H1 (cell line): ENCODE data around the gene HERC5. TPM values are rescaled to one million over a fixed set of nuclear protein-coding genes. Genes with fewer than 3 reads are reported as not detected.

Experiments used
- CTCF ChIA-PET: fragments of 300-600 bp; sonication (Branson Sonifier 250); formaldehyde crosslinking; loops from one replicate; lab custom pipeline; 2021; ENCODE audit not compliant: partially characterized antibody; lab: Charles Lee
- POLR2A ChIA-PET: fragments of 300-600 bp; sonication (Branson Sonifier 250); formaldehyde crosslinking; loops from one replicate; lab custom pipeline; 2021; ENCODE audit warnings: inconsistent platforms; ENCODE audit not compliant: partially characterized antibody; lab: Charles Lee
- DNase-seq, 2 experiments: peaks; one replicate each; pipeline versions ENCODE4 v3.0.0 to v3.0.0-alpha.2; 2010 to 2022; ENCODE audit warnings: low spot score in 2 of 2, low read depth in 1 of 2, mixed read lengths in 1 of 2
- FAIRE-seq: peaks from 2 replicates; lab custom pipeline; 2011; peaks lifted over from hg19 to GRCh38; lab: Jason Lieb, UNC
- H2AFZ ChIP-seq: 2 replicates; pipeline ENCODE4 v1.8.1; 2012; ENCODE audit warnings: low read length, inconsistent platforms
- H2AK5ac ChIP-seq: 2 replicates; pipeline ENCODE4 v1.6.1; 2013; ENCODE audit warnings: low read depth, low read length
- H2BK120ac ChIP-seq: replicated peaks from 2 replicates; pipeline ENCODE3; 2013; ENCODE audit warnings: low read depth, low read length, inconsistent platforms
- H2BK12ac ChIP-seq: 2 replicates; pipeline ENCODE4 v1.6.1; 2013; ENCODE audit warnings: low read depth, low read length
- H2BK15ac ChIP-seq: 2 replicates; pipeline ENCODE4 v1.6.1; 2013; ENCODE audit warnings: low read length
- H2BK20ac ChIP-seq: 2 replicates; pipeline ENCODE4 v1.6.1; 2013; ENCODE audit warnings: low read length
- H2BK5ac ChIP-seq: 2 replicates; pipeline ENCODE4 v1.6.1; 2013; ENCODE audit warnings: low read depth, low read length
- H3K14ac ChIP-seq: 2 replicates; pipeline ENCODE4 v1.6.1; 2013; ENCODE audit warnings: inconsistent platforms; ENCODE audit not compliant: insufficient read length
- H3K18ac ChIP-seq: 2 replicates; pipeline ENCODE4 v1.6.1; 2013; ENCODE audit warnings: low read length; ENCODE audit errors: extremely low read depth
- H3K23ac ChIP-seq: 2 replicates; pipeline ENCODE4 v1.6.1; 2013; ENCODE audit warnings: inconsistent platforms; ENCODE audit not compliant: insufficient read length
- H3K23me2 ChIP-seq: 2 replicates; pipeline ENCODE4 v1.6.1; 2013; ENCODE audit warnings: low read depth, low read length
- H3K27ac ChIP-seq: 2 replicates; pipeline ENCODE4 v1.6.1; 2011; ENCODE audit warnings: low read depth, low read length, inconsistent platforms
- H3K27me3 ChIP-seq, 4 experiments: replicated peaks in 1 of 4; 1 replicate in 1 of 4; 2 replicates in 3 of 4; pipeline versions ENCODE4 v1.6.1 to v1.8.1; 2011 to 2013; ENCODE audit warnings: low read length in 3 of 4, mild to moderate bottlenecking in 3 of 4, inconsistent platforms in 2 of 4, mixed read lengths in 2 of 4, moderate library complexity in 1 of 4; ENCODE audit not compliant: control insufficient read depth in 3 of 4, insufficient read depth in 3 of 4; ENCODE audit errors: extremely low read depth in 1 of 4
- H3K36me3 ChIP-seq, 4 experiments: 2 replicates each; pipeline versions ENCODE4 v1.6.1 to v1.8.1; 2011 to 2013; ENCODE audit warnings: mild to moderate bottlenecking in 4 of 4, low read length in 3 of 4, moderate library complexity in 2 of 4, control low read depth in 1 of 4, inconsistent platforms in 1 of 4; ENCODE audit not compliant: insufficient read depth in 4 of 4, control insufficient read depth in 2 of 4
- H3K4ac ChIP-seq: replicated peaks from 2 replicates; pipeline ENCODE3; 2013; ENCODE audit warnings: low read length, low read depth, mixed read lengths, inconsistent platforms; ENCODE audit not compliant: insufficient read length
- H3K4me1 ChIP-seq, 4 experiments: replicated peaks in 1 of 4; 1 replicate in 1 of 4; 2 replicates in 3 of 4; pipeline versions ENCODE4 v1.6.1 to v1.8.1; 2011 to 2013; ENCODE audit warnings: low read length in 3 of 4, inconsistent platforms in 2 of 4, mixed read lengths in 1 of 4; ENCODE audit not compliant: insufficient read depth in 4 of 4, control insufficient read depth in 3 of 4
- H3K4me2 ChIP-seq, 2 experiments: 2 replicates each; pipeline versions ENCODE4 v1.6.1 to v1.8.1; 2011 to 2013; ENCODE audit warnings: low read depth in 2 of 2, low read length in 2 of 2, control low read depth in 1 of 2, inconsistent platforms in 1 of 2, mild to moderate bottlenecking in 1 of 2; ENCODE audit not compliant: insufficient read depth in 1 of 2
- H3K4me3 ChIP-seq, 4 experiments: fragments of 200-600, 300-600 bp in 1 of 4; sonication (generic), shearing (Covaris generic), sonication (Bioruptor Twin) in 1 of 4; 2 replicates each; pipeline versions ENCODE4 v1.5.1 to v1.8.1; 2011 to 2016; ENCODE audit warnings: low read length in 4 of 4, low read depth in 3 of 4, control low read depth in 2 of 4, inconsistent platforms in 2 of 4, mild to moderate bottlenecking in 2 of 4, mixed read lengths in 1 of 4, moderate library complexity in 1 of 4; ENCODE audit not compliant: insufficient read depth in 2 of 4; ENCODE audit errors: extremely low read depth in 1 of 4
- H3K56ac ChIP-seq: replicated peaks from 2 replicates; pipeline ENCODE3; 2013; ENCODE audit warnings: low read depth, mild to moderate bottlenecking, mixed read lengths, low read length, inconsistent platforms; ENCODE audit not compliant: insufficient read length
- H3K79me1 ChIP-seq: 2 replicates; pipeline ENCODE4 v1.6.1; 2013; ENCODE audit warnings: low read depth, low read length, control low read depth
- H3K79me2 ChIP-seq, 2 experiments: 2 replicates each; pipeline versions ENCODE4 v1.6.1 to v1.8.1; 2012 to 2013; ENCODE audit warnings: low read length in 2 of 2, mild to moderate bottlenecking in 2 of 2, inconsistent platforms in 1 of 2; ENCODE audit not compliant: insufficient read depth in 2 of 2, control insufficient read depth in 1 of 2
- H3K9ac ChIP-seq, 4 experiments: replicated peaks in 1 of 4; 1 replicate in 1 of 4; 2 replicates in 3 of 4; pipeline versions ENCODE4 v1.6.1 to v1.8.1; 2011 to 2013; ENCODE audit warnings: low read depth in 3 of 4, low read length in 3 of 4, control low read depth in 2 of 4, mild to moderate bottlenecking in 2 of 4, moderate library complexity in 2 of 4, inconsistent platforms in 1 of 4; ENCODE audit errors: extremely low read depth in 1 of 4
- H3K9me3 ChIP-seq, 2 experiments: 2 replicates each; pipeline versions ENCODE4 v1.6.1 to v1.8.1; 2012 to 2013; ENCODE audit warnings: mild to moderate bottlenecking in 2 of 2, moderate library complexity in 2 of 2, control low read depth in 1 of 2, inconsistent platforms in 1 of 2, low read depth in 1 of 2, low read length in 1 of 2, mixed read lengths in 1 of 2; ENCODE audit not compliant: insufficient read depth in 2 of 2
- H4K20me1 ChIP-seq, 2 experiments: replicated peaks in 1 of 2; 2 replicates each; pipeline versions ENCODE3 to v1.8.1; 2011 to 2013; ENCODE audit warnings: inconsistent platforms in 2 of 2, low read length in 2 of 2, mild to moderate bottlenecking in 1 of 2; ENCODE audit not compliant: insufficient read depth in 2 of 2, control insufficient read depth in 1 of 2
- H4K5ac ChIP-seq: 2 replicates; pipeline ENCODE4 v1.6.1; 2013; ENCODE audit warnings: low read length, low read depth, mixed read lengths, inconsistent platforms; ENCODE audit not compliant: insufficient read length
- H4K8ac ChIP-seq: 2 replicates; pipeline ENCODE4 v1.8.0; 2013; ENCODE audit warnings: mild to moderate bottlenecking, moderate library complexity, low read length, inconsistent platforms; ENCODE audit not compliant: insufficient read depth; ENCODE audit errors: extremely low read depth
- H4K91ac ChIP-seq: replicated peaks from 2 replicates; pipeline ENCODE3; 2013; ENCODE audit warnings: low read length, mixed read lengths, inconsistent platforms; ENCODE audit not compliant: insufficient read length
- FOSL1 ChIP-seq: IDR thresholded peaks from 2 replicates; pipeline ENCODE4 v1.6.1; 2011; ENCODE audit warnings: mild to moderate bottlenecking, low read depth, low read length, moderate library complexity; ENCODE audit not compliant: insufficient read depth
- NANOG ChIP-seq: IDR thresholded peaks from 2 replicates; pipeline ENCODE4 v1.6.1; 2011; ENCODE audit warnings: low read length, low read depth, mild to moderate bottlenecking, inconsistent platforms; ENCODE audit not compliant: insufficient read depth, poor library complexity, severe bottlenecking
- POLR2AphosphoS5 ChIP-seq: IDR thresholded peaks from 2 replicates; pipeline ENCODE4 v1.6.1; 2011; ENCODE audit warnings: low read depth, low read length
- POU5F1 ChIP-seq: IDR thresholded peaks from 2 replicates; pipeline ENCODE4 v1.6.1; 2011; ENCODE audit warnings: low read depth, mild to moderate bottlenecking, low read length, moderate library complexity
- RAD21 ChIP-seq, 2 experiments: IDR thresholded peaks in 1 of 2; conservative IDR thresholded peaks in 1 of 2; 2 replicates each; pipeline ENCODE4 v1.6.1; 2011; ENCODE audit warnings: low read depth in 2 of 2, low read length in 2 of 2, improper control_type of control experiment in 1 of 2, inconsistent platforms in 1 of 2, mild to moderate bottlenecking in 1 of 2, moderate library complexity in 1 of 2
- SIRT6 ChIP-seq: IDR thresholded peaks from one replicate; pipeline ENCODE4 v1.7.1; 2012; ENCODE audit warnings: low read length, inconsistent platforms
- WGBS, 2 experiments: shearing (Covaris generic) in 1 of 2; methylation state at CpG; one replicate each; pipeline versions ENCODE4 v1.1.6 to v1.1.7; 2013 to 2015; ENCODE audit warnings: low lambda C conversion rate in 2 of 2, mixed read lengths in 2 of 2, inconsistent platforms in 1 of 2, low coverage in 1 of 2, missing lambda C conversion rate in 1 of 2; ENCODE audit not compliant: insufficient replicate concordance in 2 of 2, insufficient coverage in 1 of 2, insufficient read length in 1 of 2; ENCODE audit errors: extremely low coverage in 1 of 2, missing lambda C conversion rate in 1 of 2; 5-methylcytosine and 5-hydroxymethylcytosine counted together
- polyA plus RNA-seq, 7 experiments: library from polyadenylated mRNA; depleted of rRNA in 3 of 7; stranded (reverse) in 5 of 7; unstranded in 2 of 7; fragments of >200 nt in 5 of 7; fragments of 200-250 nt in 2 of 7; gene quantifications; 1 replicate in 5 of 7; 2 replicates in 1 of 7; 4 replicates in 1 of 7; pipeline versions ENCODE4 v1.2.1 to v1.2.3, GENCODE V29; 2011 to 2013; ENCODE audit warnings: missing spikeins in 2 of 7, mixed read lengths in 2 of 7
- total RNA-seq: library from RNA; stranded (reverse); fragmentation: NEBNext Ultra II Directional; extraction: Animal tissue kit (Norgen Biotek cat#: 25700); gene quantifications from 2 replicates; pipeline ENCODE4 v1.2.1, GENCODE V29; 2021

The HERC5 gene
- total and polyA plus RNA-seq, 2 of the 8 experiments (the other 6 are each of a cell fraction or from before 2014, with no cell fraction given), result 6.6 to 20.7 TPM

GRCh38 chr4:88413801-88414200 lies 43.1 kb upstream of the HERC5 start:
- Histone ChIP-seq H3K27me3 (no peaks in the 10 kb centered on the region), H2BK120ac (no peak overlapping the region), H4K5ac (no peak overlapping the region), H3K4ac (no peak overlapping the region), H3K27ac (no peak overlapping the region), H3K4me1 (no peaks in the 10 kb centered on the region), H3K9ac (no peak overlapping the region), H3K36me3 (no peaks in the 10 kb centered on the region; a peak in 1 of 8 replicates), H3K23ac (no peak overlapping the region), H3K14ac (no peak overlapping the region), H2BK15ac (no peak overlapping the region), H3K4me2 (no peak overlapping the region), H3K9me3 (no peaks in the 10 kb centered on the region), H4K20me1 (no peaks in the 10 kb centered on the region), H2BK5ac (no peak overlapping the region), H3K79me1 (no peaks in the 10 kb centered on the region), H2BK20ac (no peak overlapping the region), H4K91ac (no peak overlapping the region), H2AFZ (no peak overlapping the region), H3K56ac (no peak overlapping the region), H2AK5ac (no peak overlapping the region), H3K4me3 (no peak overlapping the region), H2BK12ac (no peak overlapping the region), H4K8ac (no peak overlapping the region), H3K18ac (no peak overlapping the region), H3K23me2 (no peaks in the 10 kb centered on the region), H3K79me2 (no peaks in the 10 kb centered on the region)
- CTCF ChIA-PET, result interaction anchor here (1.0 to 1.3 kb wide), 2 partner anchors 13 to 44 kb away, joined by 3 read pairs; no protein-coding TSS in a partner anchor
- POLR2A ChIA-PET, result no interaction called here
- FAIRE-seq (no peak), DNase-seq (no peak)
- WGBS, 2 experiments, result 63% methylated on average over 1 of the region's 1 CpG; no CpG with 5 or more reads in 1 of the 2 experiments
- TF ChIP-seq POU5F1 (no peak), SIRT6 (no peak), FOSL1 (no peak), RAD21 (IDR thresholded peaks at IDR 0.05 in 1 of 2, conservative IDR thresholded peaks at IDR 0.05 in 1 of 2; ENCODE audit: low read depth in 2 of 2, low read length in 2 of 2) (no peak), NANOG (no peak), POLR2AphosphoS5 (no peak)
